Adipocyte (in vitro differentiated cells): ENCODE measurements around the gene HPN.

Source experiments
- DNase-seq: peaks from one replicate; pipeline ENCODE4 v3.0.0-alpha.2; 2015; ENCODE audit warnings: low read depth
- H3K27me3 ChIP-seq: replicated peaks from 2 replicates; pipeline ENCODE4 v1.7.0; 2013; ENCODE audit warnings: mild to moderate bottlenecking, low read length, moderate library complexity; ENCODE audit not compliant: control insufficient read depth, insufficient read depth
- H3K36me3 ChIP-seq: 2 replicates; pipeline ENCODE4 v1.7.0; 2013; ENCODE audit warnings: low read length, mild to moderate bottlenecking, moderate library complexity; ENCODE audit not compliant: control insufficient read depth, insufficient read depth, severe bottlenecking
- H3K4me1 ChIP-seq: 2 replicates; pipeline ENCODE4 v1.7.0; 2013; ENCODE audit warnings: mild to moderate bottlenecking, low read length, moderate library complexity; ENCODE audit not compliant: control insufficient read depth, insufficient read depth
- H3K4me3 ChIP-seq: 2 replicates; pipeline ENCODE4 v1.7.0; 2013; ENCODE audit warnings: mild to moderate bottlenecking, low read length, moderate library complexity
- H3K9ac ChIP-seq: 2 replicates; pipeline ENCODE4 v1.7.0; 2013; ENCODE audit warnings: mild to moderate bottlenecking, low read length, moderate library complexity
- H3K9me3 ChIP-seq: 2 replicates; pipeline ENCODE4 v1.7.0; 2013; ENCODE audit warnings: mild to moderate bottlenecking, low read length, moderate library complexity; ENCODE audit not compliant: control insufficient read depth

HPN gene

DNA sequence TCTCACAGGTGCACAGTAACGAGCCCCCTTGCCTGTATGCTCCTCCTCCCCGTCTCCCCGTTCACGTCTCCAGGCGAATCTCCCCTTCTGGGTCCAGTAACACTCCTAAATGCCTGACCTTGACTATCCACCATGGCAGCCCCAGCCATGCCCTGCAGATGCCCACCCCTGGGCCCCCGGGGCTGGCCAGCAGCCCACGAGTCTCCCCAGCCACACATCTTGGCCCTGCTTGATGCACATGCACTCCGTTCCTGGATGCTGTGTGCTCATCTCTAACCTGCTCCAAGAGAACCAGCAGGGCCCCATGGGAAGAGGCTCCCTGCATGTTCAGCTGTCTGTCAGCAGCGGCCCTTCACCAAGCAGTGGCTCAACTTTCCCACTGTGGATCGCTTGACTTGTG lies 32.0 kb downstream of the HPN start:
- H3K4me1 ChIP-seq = peaks cover 2% of the 10 kb centered on the region
- no peaks in the 10 kb centered on the region for H3K36me3 ChIP-seq
- peaks cover 9% of the 10 kb centered on the region for H3K9me3 ChIP-seq
- peaks cover 21% of the 10 kb centered on the region for H3K27me3 ChIP-seq
- H3K9ac ChIP-seq = no peak overlapping the region
- no peak overlapping the region for H3K4me3 ChIP-seq
- no peak for DNase-seq

DNA sequence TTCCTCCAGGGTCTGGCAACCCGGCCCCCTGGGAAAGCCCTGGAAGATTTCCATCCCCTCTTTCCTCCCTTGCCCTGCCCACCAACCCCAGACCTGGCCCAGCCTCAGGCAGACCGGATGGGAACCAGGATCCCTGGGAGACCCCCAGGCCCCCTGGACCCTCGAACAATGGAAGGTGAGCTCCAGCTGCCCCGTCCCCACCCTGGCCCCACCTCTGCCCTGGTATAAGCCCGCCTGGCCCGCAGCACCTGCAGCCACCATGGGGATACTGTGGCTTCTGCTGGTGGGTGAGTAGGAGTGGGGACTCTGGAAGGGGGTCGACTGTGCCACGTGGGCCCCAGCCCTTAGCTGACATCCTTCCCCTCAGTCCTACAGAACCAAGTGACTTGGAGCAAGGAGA lies 32.4 kb downstream of the HPN start:
- H3K4me1 ChIP-seq = no peaks in the 10 kb centered on the region
- H3K27me3 ChIP-seq = peaks cover 24% of the 10 kb centered on the region
- peaks cover 9% of the 10 kb centered on the region for H3K9me3 ChIP-seq
- no peaks in the 10 kb centered on the region for H3K36me3 ChIP-seq
- no peak overlapping the region for H3K9ac ChIP-seq
- H3K4me3 ChIP-seq = no peak overlapping the region
- DNase-seq = no peak

DNA sequence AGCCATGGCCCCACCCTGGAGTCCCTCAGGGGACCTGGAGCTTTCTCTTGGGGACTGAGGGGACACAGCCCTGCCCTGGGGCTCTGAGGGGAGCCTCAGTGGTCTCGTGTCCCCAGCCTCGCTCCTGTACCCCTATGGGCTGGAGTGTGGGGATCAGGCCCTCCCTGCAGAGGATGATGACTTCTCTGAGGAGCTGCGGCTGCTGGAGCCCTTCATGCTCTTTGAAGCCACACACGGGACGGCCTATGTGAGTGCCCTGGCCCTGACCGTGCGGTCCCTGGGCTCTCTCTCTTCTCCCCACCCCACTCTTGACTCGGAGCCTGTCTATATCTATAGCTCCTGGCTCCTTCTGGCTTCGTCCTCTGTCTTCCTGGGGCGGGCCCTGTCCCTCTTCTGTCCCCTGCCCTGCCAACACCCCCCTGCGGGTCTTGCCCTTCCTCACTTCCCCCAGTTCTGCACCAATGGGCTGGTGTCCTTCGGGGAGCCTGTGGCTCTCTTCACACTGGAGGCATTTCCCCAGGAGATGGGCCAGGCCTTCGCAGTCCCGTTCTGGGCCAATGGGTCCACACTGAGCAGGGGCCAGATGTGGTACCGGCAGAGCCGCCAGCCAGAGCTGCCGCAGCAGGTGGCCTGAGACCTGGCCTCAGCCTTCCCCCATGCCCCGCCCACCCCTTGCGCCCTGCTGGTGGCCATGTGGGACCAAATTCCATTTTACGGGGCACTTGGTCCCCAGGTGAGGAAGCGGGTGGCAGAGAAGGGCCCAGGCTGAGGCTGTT lies 33.1 kb downstream of the HPN start:
- H3K36me3 ChIP-seq = no peaks in the 10 kb centered on the region
- no peak for DNase-seq
- H3K4me3 ChIP-seq = no peak overlapping the region
- no peak overlapping the region for H3K9ac ChIP-seq
- peaks cover 9% of the 10 kb centered on the region for H3K9me3 ChIP-seq
- H3K4me1 ChIP-seq = no peaks in the 10 kb centered on the region
- peaks cover 31% of the 10 kb centered on the region for H3K27me3 ChIP-seq

DNA sequence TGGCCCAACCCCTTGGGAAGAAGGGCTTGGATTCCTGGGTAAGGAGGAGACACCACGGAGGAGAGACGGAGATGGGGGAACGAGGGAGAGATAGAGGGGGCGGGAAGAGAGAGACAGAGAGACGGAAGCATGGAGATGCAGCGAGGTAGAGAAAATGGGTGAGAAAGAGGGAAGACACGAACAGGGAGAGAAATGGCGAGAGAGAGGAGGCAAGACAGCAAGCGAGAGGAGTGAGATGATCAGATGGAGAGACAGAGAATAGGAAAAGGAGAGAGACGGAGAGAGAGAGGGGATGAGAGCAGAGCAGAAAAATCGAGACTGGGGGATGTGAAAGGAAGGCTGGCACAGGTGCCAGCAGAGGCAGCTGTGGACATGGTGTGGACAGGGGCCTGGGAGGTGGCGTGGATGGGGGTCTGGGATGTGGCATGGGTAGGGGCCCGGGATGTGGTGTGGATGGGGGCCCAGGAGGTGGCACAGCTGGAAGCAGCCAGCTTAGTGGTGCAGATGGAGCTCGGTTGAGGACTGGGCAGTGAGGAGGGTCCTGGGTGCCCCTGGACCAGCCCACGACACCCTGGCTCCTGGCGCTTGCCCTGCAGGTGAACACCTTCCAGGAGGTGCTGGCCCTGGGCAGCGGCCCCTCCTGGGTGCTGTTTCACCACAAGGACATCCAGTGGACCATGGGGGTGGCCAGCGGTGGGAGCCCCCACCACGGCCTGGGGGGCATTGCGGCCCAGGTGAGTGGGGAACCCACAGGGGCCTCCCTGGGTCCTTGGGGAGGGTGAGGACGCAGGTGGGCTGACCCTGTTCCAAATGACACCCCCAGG lies 33.9 kb downstream of the HPN start:
- no peaks in the 10 kb centered on the region for H3K4me1 ChIP-seq
- H3K4me3 ChIP-seq = no peak overlapping the region
- peaks cover 33% of the 10 kb centered on the region for H3K27me3 ChIP-seq
- peaks cover 4% of the 10 kb centered on the region for H3K9me3 ChIP-seq
- no peak overlapping the region for H3K9ac ChIP-seq
- no peak for DNase-seq
- H3K36me3 ChIP-seq = no peaks in the 10 kb centered on the region

DNA sequence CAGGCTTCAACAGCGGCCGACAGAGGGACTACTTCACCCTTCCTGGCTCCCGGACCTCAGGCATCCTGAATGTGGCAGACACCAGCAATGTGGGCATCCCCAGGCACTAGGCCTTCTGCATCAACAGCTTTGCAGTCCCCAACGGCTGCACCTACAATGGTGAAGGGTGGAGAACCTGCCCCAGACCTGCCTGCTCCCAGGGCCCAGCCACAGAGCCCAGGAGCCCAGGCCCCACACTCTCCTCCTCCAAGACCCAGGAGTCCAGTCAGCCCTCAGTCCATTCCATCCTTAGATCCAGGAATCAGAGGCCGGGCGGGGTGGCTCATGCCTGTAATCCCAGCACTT lies 34.5 kb downstream of the HPN start:
- no peak overlapping the region for H3K9ac ChIP-seq
- H3K4me3 ChIP-seq = no peak overlapping the region
- no peak for DNase-seq
- H3K27me3 ChIP-seq = peaks cover 33% of the 10 kb centered on the region
- H3K9me3 ChIP-seq = no peaks in the 10 kb centered on the region
- H3K36me3 ChIP-seq = no peaks in the 10 kb centered on the region
- peaks cover under 1% of the 10 kb centered on the region for H3K4me1 ChIP-seq

DNA sequence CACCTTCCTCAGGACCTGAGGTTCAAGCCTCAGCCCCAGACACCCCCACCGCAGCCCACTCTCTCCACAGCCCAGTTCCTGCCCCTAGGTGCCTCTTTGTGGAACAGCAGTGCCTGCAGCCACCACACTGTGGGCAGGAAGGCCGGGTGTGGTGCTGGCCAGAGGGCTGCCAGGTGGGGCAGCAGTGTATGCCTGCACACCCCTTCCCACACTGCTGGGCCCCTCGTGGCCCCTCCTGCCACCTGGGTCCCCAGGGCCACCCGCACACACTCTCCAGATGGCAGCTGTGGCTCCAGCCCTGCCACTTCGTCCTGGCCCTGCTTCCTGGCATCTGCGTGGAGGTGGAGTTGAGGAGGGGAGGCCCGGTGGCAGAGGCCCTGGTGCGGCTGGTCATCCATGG lies 35.1 kb downstream of the HPN start:
- Histone ChIP-seq H3K9ac (no peak overlapping the region), H3K9me3 (no peaks in the 10 kb centered on the region), H3K4me1 (peaks cover 3% of the 10 kb centered on the region), H3K4me3 (no peak overlapping the region), H3K27me3 (peaks cover 33% of the 10 kb centered on the region), H3K36me3 (no peaks in the 10 kb centered on the region)
- no peak for DNase-seq

DNA sequence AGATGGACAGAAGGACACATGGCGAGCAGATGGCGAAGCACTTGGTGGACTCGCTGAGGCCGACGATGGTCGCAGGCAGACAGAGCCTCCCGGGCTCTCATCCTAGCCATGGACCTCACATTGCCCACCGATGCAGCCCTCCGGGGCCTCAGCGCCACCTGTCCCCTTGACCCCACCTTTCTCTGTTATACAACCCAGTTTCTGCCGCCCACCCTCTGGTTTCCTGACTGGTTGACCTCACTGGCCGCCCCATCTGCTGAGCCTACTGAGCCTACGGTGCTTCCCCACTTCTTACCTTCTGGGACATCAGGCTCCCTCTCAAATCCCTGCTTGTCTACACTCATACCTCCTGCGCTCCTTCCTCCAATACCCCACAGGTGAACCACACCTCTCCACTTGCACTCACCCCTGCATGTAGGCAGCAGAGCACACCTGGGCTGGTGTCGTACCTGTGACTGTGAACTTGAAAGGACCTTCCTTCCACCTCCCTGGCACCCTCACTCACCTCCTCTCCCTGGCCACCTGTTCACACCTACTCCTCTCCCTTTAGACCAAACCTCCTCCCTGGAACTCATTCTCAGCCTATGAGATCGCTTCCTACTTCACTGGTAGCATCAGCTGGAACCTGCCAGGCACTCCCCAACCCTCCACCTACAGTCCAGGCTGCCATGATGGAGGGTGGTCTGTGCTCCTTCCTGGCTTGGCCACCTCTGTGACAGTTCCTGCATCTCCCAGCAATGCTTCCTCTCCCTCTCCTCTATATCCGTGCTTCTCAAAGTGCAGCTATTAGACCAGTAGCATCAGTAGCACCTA lies 36.1 kb downstream of the HPN start:
- peaks cover 32% of the 10 kb centered on the region for H3K27me3 ChIP-seq
- peaks cover 3% of the 10 kb centered on the region for H3K4me1 ChIP-seq
- no peak overlapping the region for H3K4me3 ChIP-seq
- no peaks in the 10 kb centered on the region for H3K36me3 ChIP-seq
- no peak overlapping the region for H3K9ac ChIP-seq
- DNase-seq = no peak
- H3K9me3 ChIP-seq = no peaks in the 10 kb centered on the region

DNA sequence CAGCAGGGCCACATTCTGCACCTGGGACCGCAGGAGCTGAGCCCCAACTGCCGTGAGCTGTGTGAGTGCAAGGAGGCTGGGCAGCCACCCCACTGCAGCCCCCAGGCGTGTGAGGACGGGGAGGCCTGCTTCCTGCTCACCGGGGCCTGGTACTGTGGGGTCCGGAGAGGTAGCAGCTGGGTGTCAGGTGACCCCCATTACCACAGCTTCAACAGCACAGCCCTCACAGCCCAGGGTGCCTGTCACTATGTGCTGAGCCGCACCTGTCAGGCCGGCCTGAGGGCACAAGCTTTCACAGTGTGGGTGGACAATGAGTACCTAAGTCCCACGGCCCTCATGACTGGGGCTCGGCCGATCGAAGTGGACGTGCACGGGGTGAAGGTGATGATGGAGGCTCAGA lies 38.3 kb downstream of the HPN start:
- Histone ChIP-seq H3K36me3 (no peaks in the 10 kb centered on the region), H3K4me1 (peaks cover 3% of the 10 kb centered on the region), H3K27me3 (peaks cover 44% of the 10 kb centered on the region), H3K4me3 (no peak overlapping the region), H3K9ac (no peak overlapping the region), H3K9me3 (no peaks in the 10 kb centered on the region)
- no peak for DNase-seq

DNA sequence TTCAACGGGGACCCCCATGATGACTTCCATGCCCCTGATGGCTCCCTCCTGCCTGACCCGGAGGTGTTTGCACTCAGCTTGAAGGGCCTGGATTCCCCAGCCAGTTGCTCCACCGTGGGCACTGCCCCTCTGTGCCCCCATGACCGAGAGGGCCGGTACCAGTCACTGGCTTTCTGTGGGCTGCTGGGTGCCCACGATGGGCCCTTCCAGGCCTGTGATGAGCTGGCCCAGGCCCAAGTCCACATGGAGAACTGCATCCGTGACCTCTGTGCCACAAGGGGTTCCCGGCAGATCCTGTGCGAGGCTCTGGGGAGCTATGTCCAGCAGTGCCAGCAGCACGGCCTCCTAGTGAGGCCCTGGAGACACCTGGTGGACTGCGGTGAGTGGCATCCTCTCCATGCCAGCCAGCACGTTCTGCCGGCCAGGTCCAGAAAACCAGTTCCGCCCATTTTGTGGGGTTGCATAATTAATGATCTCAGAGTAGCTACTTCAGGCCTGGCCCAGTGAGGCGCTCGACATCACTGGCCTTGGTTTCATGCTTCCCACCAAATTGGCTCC lies 39.2 kb downstream of the HPN start:
- no peak for DNase-seq
- Histone ChIP-seq H3K27me3 (peaks cover 44% of the 10 kb centered on the region), H3K4me1 (peaks cover 3% of the 10 kb centered on the region), H3K9ac (no peak overlapping the region), H3K9me3 (no peaks in the 10 kb centered on the region), H3K4me3 (no peak overlapping the region), H3K36me3 (no peaks in the 10 kb centered on the region)

DNA sequence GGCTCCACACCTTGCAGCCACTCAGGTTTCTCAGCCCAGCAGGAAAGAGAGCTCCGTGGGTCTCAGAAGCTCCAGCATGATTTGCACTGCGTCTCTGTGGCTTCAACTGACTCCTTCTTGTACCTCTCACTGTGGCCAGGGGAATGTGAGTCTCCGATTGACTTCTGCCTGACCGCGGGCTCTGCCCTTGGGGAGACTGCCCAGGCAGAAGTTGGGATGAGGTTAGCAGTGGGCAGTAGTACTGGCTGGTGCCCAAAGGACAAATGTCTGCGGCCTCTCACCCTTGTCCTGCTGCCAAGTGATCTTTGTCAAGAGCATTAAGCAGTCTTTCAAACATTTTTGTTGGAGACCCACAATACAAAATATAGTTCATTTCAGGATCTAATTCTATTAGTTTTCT lies 39.7 kb downstream of the HPN start:
- Histone ChIP-seq H3K4me1 (peaks cover 3% of the 10 kb centered on the region), H3K4me3 (no peak overlapping the region), H3K9me3 (no peaks in the 10 kb centered on the region), H3K9ac (no peak overlapping the region), H3K36me3 (no peaks in the 10 kb centered on the region), H3K27me3 (peaks cover 40% of the 10 kb centered on the region)
- DNase-seq = no peak
